Measurements from ENCODE around the gene TIGAR. TPM values are rescaled to one million over a fixed set of nuclear protein-coding genes. Genes with fewer than 3 reads are reported as not detected.

The TIGAR gene
- total and polyA plus RNA-seq, 2 donors (not counting 3 experiments of a cell fraction or from before 2014, with no cell fraction given) = 5.6 to 31.2 TPM

DNA sequence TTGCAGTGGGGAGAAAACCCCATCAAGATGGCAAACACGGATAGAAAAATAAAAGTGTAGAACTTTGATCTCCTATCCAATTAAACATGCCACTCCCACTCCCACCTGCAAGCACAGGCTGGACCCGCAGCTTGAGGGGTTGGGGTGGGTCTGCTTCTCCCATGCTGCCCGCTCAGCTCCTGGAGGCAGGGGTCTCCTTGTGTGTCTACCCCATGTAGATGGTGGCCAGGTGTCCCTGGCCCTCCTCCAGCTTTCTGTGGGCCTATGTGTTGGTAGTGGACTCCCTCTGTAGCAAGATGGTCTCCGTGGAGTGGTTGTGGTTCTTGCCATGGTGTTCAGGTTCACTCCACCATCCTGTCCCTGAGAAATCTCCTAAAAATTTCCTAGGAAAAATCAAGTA, 82.0 kb downstream of the TIGAR start:
- Histone ChIP-seq H3K79me2 (ENCODE audit: control insufficient read depth, insufficient read depth, low read length) (no peaks in the 10 kb centered on the region), H3K4me3 (replicated peaks in 1 of 3; ENCODE audit: insufficient read depth in 1 of 3, low read depth in 1 of 3, low read length in 3 of 3) (no peak overlapping the region), H3K36me3 (ENCODE audit: control insufficient read depth in 2 of 2, extremely low read depth in 1 of 2, insufficient read depth in 2 of 2, low read length in 2 of 2) (no peaks in the 10 kb centered on the region), H3K27me3 (ENCODE audit: control insufficient read depth in 2 of 2, insufficient read depth in 2 of 2, low read length in 2 of 2) (no peaks in the 10 kb centered on the region), H4K20me1 (replicated peaks; ENCODE audit: control insufficient read depth, extremely low read depth, insufficient read depth, low read length) (no peaks in the 10 kb centered on the region), H3K4me2 (ENCODE audit: insufficient read depth, low read length) (no peak overlapping the region), H3K27ac (ENCODE audit: insufficient read depth, low read depth, low read length) (no peak overlapping the region), H3K4me1 (ENCODE audit: control insufficient read depth, extremely low read depth, insufficient read depth, low read length) (no peaks in the 10 kb centered on the region), H3K9me1 (replicated peaks; ENCODE audit: control insufficient read depth, extremely low read depth, insufficient read depth, low read length) (no peaks in the 10 kb centered on the region), H3K9ac (replicated peaks; ENCODE audit: extremely low read depth, insufficient read depth, low read length) (no peak overlapping the region), H3K9me3 (replicated peaks; ENCODE audit: control insufficient read depth, insufficient read depth, low read length) (no peaks in the 10 kb centered on the region), H2AFZ (ENCODE audit: low read depth, low read length) (no peak overlapping the region)
- FAIRE-seq (no peak), DNase-seq (ENCODE audit: low read depth, low spot score) (no peak)
- intact Hi-C loops (cut with micrococcal nuclease) (no loop called here), dilution Hi-C loops (cut with MboI; ENCODE audit: extremely low pct_ligation_motif_present, low sequenced_read_pairs) (no loop called here)
- TF ChIP-seq, protein P1, sequence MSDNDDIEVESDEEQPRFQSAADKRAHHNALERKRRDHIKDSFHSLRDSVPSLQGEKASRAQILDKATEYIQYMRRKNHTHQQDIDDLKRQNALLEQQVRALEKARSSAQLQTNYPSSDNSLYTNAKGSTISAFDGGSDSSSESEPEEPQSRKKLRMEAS (IDR thresholded peaks at IDR 0.05; ENCODE audit: insufficient read depth, insufficient read length) = no peak
- TF ChIP-seq POLR2A (IDR thresholded peaks at IDR 0.05; ENCODE audit: low read depth, low read length) = no peak
- no peak for TF ChIP-seq FOS (IDR thresholded peaks at IDR 0.05; ENCODE audit: borderline replicate concordance, insufficient read depth, low read length)
- TF ChIP-seq POLR2AphosphoS5 (IDR thresholded peaks at IDR 0.05; ENCODE audit: insufficient read depth, low read depth, low read length) = no peak
- TF ChIP-seq JUN (IDR thresholded peaks at IDR 0.05; ENCODE audit: borderline replicate concordance, insufficient read depth, insufficient read length, low read depth) = no peak
- TF ChIP-seq, protein P2, sequence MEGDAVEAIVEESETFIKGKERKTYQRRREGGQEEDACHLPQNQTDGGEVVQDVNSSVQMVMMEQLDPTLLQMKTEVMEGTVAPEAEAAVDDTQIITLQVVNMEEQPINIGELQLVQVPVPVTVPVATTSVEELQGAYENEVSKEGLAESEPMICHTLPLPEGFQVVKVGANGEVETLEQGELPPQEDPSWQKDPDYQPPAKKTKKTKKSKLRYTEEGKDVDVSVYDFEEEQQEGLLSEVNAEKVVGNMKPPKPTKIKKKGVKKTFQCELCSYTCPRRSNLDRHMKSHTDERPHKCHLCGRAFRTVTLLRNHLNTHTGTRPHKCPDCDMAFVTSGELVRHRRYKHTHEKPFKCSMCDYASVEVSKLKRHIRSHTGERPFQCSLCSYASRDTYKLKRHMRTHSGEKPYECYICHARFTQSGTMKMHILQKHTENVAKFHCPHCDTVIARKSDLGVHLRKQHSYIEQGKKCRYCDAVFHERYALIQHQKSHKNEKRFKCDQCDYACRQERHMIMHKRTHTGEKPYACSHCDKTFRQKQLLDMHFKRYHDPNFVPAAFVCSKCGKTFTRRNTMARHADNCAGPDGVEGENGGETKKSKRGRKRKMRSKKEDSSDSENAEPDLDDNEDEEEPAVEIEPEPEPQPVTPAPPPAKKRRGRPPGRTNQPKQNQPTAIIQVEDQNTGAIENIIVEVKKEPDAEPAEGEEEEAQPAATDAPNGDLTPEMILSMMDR (IDR thresholded peaks at IDR 0.05; ENCODE audit: extremely low read depth in 1 of 2, insufficient read depth in 1 of 2, low read depth in 1 of 2, low read length in 2 of 2) = no peak
- no peak for TF ChIP-seq EZH2 (IDR thresholded peaks at IDR 0.05; ENCODE audit: borderline replicate concordance, low read depth, low read length, severe bottlenecking)
- no peak for TF ChIP-seq MYC (IDR thresholded peaks at IDR 0.05; ENCODE audit: low read depth, low read length)
- no TSS peak for BruUV-seq (replicated peaks)
- CTCF ChIA-PET = interaction anchor here (0.5 to 0.8 kb wide), 2 partner anchors 39 to 126 kb away, joined by 3 to 4 read pairs; no protein-coding TSS in a partner anchor
- POLR2A ChIA-PET = no interaction called here

Other genes starting within 250 kb of the TIGAR start
- 3.4 and 5.7 TPM in 2 replicates for gene CCND2, start 47.5 kb upstream of the TIGAR start, total RNA-seq
- gene CCND2, start 47.5 kb upstream of the TIGAR start, polyA plus RNA-seq = 0.68 and 0.96 TPM in 2 replicates
- not detected in 2 replicates for gene FGF23, start 58.5 kb downstream of the TIGAR start, total RNA-seq
- gene FGF23, start 58.5 kb downstream of the TIGAR start, polyA plus RNA-seq = not detected in 2 replicates
- gene FGF6, start 124.6 kb downstream of the TIGAR start, total RNA-seq = not detected in 2 replicates
- not detected in 2 replicates for gene FGF6, start 124.6 kb downstream of the TIGAR start, polyA plus RNA-seq
- gene RAD51AP1, start 217.7 kb downstream of the TIGAR start, total RNA-seq = 23.1 and 23.4 TPM in 2 replicates
- gene RAD51AP1, start 217.7 kb downstream of the TIGAR start, polyA plus RNA-seq = 5.2 and 9.0 TPM in 2 replicates
- gene DYRK4, start 241.0 kb downstream of the TIGAR start, total RNA-seq = 38.7 and 47.0 TPM in 2 replicates
- 45.4 and 48.7 TPM in 2 replicates for gene DYRK4, start 241.0 kb downstream of the TIGAR start, polyA plus RNA-seq